ENCODE measurements around the gene INF2.
"Not testable (repeated sequence)": the region's sequence is repeated elsewhere in the genome, so short reads cannot be mapped to it uniquely, and the experiment has no call there.

Gene INF2

DNA sequence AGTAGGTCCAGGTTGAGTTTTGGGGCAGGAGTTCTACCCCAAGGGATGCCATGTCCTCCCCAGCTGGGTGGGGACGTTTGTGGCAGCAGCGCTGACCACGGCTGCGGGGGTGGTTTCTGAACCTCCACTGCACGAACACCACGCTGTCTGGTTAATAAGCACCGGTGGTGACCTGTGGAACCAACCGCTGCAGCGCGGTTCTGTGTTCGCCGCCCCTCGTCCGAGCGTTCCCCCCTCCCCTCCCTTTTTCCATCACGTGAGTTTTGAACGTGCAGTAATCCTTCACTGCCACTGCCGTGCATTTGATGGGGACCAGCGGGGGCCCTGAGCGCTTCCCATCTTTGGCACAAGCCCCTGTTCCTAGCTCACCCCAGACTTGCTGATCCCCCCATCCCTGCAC is 28.2 kb downstream of the INF2 start:
- no peak for DNase-seq

DNA sequence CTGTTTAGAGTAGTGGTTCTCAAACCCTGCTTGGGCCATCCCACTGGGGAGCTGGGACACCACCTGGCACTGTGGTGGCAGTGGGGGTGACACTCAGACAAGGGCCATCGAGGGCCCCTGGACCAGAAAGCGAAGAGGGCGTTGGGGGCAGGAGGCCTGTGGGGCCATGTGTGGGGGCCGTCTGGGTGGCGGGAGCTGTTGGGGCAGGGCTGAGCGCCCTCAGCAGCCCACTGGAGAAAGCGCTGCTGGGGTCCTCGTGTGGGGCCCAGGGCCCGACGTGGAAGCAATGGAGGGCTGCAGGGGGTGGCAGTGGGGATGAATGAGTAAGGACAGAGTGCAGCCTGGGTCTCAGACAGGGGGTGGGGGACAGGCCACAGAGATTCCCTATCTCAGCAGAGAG is 28.7 kb downstream of the INF2 start:
- no peak for DNase-seq

DNA sequence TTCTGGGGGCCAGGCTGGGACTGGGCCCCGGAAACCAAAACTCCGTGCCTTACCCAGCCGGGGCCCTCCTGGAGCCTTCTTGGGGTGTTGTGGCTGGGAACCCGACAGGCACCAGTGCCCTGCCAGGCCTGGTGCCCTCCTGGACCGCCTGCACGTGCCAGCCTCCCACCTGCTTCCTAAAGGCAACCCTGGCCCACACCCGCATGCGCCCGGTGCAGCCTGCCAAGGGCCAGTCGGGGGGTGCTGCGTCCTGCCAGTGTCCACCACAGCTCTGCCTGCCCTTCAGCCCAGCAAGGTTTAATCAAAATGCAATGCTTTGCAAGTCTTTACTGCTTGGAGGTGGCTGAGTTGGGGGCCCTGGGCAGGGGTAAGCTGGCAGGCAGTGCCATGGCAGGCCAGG is 29.5 kb downstream of the INF2 start:
- no peak for DNase-seq

DNA sequence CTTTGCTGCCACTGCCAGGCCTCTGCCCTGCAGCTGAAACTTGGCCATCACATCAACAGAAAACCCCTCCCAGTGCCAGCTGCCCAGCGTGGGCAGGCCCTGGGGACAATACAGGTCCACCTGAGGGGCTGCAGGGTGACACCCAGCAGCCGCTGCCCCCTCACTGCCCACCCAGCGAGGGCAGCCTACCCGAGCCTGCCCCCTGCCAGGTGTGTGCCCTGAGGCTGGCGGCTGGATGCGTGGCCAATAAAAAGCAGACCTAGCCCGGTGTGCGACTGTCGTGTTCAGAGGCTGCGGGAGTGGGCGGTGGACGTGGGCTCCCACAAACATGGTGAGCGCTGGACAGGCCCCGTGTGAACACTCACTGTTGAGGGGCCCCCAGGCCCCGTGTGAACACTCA is 29.9 kb downstream of the INF2 start:
- DNase-seq, result no peak

DNA sequence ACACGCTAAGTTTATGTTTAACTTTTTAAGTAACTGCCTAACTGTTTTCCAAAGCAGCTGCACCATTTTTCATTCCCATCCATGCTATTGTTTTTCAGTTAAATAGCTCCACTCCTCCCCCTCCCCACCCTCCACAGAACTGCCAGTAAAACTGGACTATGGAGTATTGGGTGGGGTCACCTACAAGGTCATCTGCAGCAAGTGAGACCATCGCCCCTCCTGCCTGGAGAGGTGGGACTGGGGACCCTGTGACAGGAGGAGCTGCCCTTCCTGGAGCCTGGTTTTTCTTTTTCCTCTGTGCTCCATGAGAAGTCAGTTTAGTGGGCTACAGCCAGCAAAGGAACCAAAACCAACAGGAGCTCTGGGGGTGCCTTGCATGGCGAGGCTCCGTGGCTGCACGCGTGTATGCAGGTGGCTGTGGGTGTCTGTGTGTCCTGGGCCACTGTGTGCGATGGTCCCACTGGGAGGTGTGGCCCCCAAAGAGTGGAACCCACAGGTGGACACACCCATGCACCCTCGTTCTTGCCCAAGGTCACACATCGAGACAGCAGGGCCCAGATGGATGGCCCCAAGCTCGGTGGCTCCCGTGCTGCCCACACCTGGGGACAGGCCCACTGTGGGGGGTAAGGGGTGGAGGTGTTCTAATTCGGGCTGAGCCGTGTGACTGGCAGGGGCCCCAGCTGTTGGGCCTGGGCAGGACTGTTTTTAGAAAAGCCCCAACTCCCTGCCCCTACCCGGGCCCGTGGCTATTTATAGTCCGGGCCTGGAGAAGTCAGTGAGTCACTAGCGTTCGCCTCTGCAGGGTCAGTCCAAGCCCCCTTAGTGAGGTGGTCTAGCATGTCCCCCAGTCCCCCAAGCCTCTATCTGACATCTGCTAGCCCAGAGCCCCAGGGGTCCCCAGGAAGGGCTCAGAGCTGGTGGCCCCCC is 32.4 kb downstream of the INF2 start:
- peak in 1 of 56 donors; percentile 32 for DNase-seq

DNA sequence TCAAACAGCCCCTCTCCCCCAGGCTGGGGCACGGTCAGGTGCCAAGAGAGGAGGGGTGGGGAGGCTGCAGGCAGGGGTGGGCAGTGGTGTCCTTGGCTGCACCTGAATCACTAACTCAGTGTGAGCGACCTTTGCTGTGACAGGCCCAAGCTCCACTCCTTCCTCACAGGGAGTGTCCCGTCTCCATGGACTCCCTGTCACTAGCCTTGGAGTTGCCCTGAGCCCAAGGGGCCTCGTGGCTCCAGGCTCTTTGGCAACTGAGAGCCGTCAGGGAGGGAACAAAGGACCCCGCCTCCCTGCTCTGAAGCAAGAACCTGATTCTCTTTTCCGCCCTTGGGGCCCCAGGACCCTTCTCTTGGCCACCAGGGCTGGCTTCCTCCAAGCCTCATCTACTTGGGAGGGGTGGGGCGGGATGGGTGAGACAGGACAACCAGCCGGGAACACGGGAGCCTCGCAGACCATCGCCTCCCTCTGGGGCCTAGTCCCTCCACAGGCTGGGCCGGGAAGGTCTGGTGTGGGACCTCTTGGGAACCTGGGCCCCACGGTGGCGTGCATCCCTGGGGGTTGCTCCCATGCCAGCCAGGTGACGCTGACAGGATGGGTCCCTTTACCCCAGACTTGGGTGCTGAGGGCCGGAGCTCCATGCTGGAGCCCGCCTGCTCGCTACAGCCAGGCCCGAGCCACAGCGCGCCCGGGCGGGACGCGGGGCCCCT is 33.7 kb downstream of the INF2 start:
- no peak for DNase-seq

DNA sequence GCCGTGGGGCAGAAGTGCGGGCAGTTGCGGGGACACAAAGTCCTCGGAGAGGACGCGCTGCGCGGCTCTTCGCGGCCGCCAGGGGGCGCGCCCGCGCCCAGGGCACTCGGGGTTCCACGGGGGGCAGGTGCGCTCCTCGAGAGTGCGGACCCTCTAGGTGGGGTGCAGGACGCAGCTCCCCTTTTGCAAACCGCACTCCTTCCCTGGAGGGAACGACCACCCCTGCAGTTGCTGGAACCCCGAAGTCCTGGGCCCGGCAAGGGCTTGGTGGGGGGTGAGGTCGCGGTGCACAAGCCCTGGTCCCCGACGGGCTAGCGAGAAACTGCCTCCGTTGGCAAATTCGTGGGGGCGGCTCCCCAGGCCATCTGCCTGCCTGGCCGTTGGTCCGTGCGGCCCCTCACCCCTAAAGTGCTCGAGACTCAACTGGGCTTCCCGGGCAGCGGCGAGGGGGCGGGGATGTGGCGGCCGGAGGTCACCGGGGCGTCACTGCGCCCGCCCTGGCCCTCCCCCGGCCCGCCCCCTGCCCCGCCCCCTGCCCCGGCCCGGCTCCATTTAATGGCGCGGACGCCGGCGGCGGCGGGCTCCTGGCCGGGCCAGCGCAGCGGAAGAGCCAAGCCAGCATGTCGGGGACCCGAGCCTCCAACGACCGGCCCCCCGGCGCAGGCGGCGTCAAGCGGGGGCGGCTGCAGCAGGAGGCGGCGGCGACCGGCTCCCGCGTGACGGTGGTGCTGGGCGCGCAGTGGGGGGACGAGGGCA is 34.4 kb downstream of the INF2 start, which contains the start of gene ADSS1:
TSS of gene ADSS1 (plus strand) at position 579 of the 756 bp plus-strand sequence. CDS start at position 621, 42 bp downstream.
- peak in 29 of 56 donors; percentile 9 to 74 (median 48) for DNase-seq

DNA sequence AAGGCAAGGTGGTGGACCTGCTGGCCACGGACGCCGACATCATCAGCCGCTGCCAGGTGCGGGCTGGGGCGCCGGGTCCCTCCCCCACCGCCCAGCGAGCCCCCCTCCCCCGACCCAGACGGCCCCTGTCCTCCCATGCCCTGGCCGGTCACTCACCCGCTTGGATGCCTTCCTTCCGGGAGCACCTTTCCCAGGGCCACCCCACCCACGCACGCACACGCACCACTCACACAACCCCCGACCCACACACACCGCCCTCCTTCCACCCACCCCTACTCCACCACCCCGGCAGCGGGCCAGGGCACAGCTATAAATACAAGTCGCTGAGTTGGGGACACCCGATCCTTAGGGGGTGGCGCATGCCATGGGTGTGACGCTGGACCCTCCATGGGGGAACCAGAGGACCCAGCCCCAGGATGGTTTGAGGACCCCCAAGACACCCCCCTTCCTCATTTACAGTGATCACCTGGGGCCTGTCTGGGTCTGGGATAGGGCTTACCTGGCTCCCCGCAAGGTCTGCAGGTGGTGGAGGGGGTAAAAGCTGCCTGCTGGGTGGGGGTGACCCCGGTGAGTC is 35.1 kb downstream of the INF2 start:
- DNase-seq, result peak in 2 of 56 donors; percentile 72 to 73

DNA sequence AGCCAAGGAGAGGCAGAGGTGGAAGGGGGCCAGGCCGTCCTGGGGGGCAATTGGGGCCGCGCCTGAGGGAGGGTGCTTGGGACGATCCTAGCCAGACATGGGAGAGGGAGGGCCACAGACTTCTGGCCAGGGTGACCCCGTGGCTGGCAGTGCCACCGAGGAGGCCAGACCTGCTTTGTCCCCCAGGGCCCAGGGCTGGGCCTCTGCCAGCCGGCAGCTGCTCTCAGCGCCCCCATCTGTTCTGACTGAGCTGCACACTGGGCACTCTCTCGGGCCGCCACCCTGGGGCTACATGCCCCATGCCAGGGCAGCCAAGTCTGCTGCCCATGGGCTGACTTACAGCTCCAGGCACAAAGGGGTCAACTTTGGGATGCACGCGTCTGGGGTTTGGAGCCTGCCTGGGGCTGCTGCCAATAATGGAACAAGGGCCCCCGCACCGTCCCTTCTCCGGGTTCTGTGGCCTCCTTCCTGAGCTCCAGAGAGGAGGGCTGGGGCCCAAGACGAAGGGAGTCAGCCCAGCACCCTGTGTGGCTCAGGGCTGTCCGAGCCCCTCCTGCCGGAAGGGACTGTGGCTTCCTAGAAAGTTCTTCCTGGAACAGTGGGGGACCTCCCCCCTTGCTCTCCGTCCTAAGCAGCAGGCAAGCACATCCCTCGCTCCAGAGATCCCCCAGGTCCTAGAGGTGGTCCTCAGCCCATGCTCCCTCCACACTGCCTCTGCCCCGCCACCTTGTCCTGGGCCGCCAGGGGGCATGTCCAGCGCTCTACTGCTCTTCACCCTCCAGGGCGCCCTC is 35.8 kb downstream of the INF2 start:
- peak in 21 of 56 donors; percentile 6 to 73 (median 34) for DNase-seq

DNA sequence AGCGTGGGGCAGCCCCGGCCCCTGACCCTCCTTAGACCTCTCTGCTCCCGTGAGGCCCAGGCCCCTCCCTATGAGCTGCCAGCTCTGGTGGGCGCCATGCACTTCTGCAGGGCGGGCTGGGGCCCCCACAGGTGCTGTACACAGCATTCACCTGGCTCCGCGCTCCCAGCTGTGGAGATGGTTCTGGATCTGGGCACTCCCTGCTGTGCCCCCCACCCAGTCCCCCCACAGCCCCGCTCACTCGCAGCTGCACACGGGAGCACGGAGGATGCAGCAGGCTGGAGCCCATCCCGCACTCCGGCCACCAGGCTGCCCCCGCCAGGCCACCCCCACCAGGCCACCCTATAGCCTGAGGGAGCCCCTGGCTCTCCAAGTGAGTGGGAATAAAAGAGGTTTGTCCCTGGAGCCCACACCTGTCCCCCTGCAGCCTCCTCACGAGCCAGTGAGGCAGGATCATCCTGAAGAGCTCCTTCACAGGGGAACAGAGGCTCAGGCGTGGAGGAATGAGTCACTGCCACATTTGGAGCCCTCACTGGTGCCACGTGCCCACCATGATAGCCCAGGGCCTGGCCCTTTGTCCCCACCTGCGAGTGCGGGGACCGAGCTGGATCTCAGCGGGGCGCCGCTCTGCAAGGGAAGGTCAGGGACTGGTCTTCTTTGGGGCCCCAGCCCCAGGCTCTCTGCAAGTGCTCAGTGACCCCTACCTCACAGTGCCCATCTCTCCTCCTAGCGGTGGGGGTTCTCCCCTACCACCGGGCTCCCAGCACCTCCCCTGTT is 36.5 kb downstream of the INF2 start:
- DNase-seq, result no peak

DNA sequence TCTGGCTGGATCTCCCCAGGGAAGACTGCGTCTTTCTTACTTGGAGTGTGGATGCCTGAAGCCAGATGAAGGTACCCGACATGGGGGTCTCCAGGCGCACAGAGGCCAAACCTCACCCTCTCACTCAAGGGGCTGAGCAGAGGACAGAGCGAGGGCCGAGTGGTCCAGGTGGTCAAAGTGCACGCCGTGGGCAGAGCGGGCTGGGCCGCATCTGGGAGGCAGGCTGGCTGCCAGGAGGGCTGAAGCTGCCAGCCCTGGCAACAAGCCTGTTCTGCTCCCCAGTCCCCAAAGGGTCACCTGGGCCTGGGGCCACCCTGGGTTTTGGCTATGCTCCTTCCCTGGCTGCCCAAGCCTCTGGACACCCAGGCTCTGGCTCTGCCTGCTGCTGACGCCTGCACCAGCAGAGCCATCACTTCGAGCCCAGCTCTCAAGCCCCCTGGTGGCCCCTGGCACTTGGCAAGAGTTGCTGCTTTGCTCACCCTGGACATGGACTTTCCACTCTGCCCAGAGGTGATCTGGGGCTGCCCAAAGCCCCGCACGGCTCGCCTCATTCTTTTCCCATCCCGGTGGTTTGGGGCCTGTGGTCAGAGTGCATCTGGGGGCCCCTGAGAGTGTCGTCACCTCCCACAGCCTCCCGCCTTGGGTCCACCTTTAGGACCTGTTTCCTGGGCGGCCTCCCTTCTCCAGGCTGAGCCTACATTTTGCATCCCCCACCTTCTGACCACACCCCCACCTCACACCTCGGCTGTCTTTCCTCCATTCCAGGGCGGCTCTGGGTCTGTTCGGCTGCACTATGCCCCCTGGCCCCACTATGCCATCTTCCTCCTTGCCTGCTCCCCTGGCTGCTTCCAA is 37.4 kb downstream of the INF2 start:
- peak in 6 of 56 donors; percentile 22 to 45 (median 28) for DNase-seq

DNA sequence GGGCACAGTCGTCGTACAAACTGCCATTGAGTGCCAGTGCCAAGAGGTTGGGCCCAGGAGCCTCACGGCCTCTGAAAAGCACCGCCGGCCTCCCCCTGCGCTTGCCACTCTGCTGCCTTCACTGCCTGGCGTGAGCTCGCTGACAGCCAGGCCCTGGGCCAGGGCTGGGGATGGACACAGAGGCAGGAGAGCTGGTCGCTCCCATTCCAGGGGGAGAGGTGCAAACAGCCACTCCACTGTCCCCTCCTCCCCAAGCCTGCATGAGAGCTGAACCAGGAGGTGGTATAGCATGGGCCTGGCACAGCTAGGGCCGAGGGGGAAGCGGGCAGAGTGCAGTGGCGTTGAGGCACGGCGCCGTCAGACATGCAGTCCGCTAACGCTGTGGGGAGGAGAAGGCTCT is 39.2 kb downstream of the INF2 start:
- no peak for DNase-seq

DNA sequence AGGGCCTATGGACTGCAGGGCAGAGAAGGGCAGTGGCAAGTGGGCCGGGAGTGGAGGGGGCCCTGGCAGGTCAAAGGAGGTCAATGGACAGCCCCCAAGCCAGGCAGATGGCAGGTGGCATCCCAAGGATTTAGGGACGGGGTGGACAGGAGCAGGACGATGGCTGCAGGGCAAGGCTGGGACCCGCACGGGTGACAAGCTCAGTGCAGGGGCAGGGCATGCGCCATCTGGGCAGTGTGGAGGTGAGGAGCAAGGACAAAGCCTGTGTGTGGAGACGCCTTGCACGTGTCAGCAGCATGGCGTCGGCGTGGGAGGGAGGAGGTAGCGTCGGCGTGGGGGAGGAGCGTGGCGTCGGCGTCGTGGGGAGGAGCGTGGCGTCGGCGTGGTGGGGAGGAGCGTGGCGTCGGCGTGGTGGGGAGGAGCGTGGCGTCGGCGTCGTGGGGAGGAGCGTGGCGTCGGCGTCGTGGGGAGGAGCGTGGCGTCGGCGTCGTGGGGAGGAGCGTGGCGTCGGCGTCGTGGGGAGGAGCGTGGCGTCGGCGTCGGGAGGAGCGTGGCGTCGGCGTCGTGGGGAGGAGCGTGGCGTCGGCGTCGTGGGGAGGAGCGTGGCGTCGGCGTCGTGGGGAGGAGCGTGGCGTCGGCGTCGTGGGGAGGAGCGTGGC is 39.9 kb downstream of the INF2 start:
- DNase-seq, result not testable (repeated sequence)

DNA sequence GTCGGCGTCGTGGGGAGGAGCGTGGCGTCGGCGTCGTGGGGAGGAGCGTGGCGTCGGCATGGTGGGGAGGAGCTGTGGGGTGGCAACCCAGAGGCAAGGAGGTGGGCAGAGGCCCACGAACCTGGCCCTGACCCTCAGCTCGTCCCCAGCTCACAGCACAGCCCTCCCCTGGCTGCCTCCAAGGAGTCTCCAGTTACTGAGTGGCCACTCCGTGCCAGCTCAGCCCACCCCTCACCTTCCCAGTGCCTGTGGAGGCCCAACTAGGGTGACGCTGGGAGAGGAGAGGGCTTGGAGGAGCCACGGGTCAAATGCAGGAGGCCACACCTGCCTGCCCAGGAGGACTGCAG is 40.4 kb downstream of the INF2 start:
- DNase-seq, result no peak

DNA sequence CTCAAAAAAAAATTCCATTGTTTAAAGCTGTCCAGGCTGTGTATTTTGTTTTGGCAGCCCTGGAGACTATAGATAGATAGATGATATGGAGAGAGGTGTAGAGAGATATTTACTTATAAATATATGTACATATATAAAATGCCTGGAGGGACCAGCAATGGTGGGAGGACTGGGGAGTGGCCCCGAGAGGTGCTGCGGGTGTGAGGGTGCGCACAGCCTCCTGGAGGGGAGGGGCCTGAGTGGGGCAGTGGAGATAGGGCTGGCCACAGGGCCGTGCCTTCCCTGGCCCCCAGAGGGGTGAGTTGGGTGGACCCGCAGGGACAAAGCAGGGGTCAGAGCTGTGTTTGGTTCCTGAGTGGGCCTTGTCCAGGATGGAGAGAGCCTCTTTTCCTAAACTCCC is 41.1 kb downstream of the INF2 start:
- no peak for DNase-seq

DNA sequence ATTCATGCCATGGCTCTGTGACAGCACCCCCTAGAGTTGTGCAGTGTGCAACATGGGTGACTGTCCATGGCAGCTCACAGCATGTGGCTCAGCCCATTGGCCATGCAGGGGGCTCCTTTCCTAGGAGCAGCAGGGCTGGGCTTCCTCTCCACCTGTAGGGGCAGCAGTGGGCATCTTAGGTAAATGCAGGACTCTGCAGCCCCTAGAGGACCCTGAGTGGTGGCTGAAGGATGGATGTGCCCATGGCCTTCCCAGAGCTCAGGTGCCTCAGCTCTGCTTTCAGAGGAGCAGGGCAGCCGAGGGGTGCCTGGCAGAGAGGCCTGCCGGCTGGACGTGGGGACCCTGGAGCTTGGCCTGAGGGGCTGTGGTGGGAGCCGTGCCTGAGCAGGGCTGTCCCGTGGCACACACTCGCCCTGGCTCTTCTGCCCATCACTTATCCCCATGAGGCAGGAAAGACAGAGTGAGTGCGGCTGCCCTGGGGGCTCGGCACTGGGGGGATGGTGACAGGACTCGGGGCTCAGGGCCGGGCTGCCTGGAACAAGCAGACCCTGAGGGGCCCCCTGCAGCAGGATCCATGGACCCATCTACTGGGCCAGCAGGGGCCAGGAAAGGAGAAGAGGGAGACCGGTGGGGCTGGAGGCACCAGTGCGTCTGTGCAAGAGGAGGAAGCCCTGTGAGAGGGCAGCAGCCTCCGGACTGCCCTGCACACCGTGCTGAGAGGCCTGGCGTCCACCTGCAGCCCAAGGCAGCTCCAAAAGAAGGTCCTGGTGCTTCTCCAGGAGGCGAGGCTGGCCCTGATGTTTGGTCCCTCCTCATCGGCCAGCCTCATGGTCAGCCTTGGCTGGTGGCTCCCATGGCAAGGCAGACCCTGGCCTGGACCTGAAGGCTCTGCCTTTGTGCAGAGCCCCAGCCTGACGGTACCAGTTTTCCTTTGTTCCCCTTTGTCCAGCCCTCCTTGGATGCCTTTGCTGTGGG is 42.2 kb downstream of the INF2 start:
- no peak for DNase-seq

DNA sequence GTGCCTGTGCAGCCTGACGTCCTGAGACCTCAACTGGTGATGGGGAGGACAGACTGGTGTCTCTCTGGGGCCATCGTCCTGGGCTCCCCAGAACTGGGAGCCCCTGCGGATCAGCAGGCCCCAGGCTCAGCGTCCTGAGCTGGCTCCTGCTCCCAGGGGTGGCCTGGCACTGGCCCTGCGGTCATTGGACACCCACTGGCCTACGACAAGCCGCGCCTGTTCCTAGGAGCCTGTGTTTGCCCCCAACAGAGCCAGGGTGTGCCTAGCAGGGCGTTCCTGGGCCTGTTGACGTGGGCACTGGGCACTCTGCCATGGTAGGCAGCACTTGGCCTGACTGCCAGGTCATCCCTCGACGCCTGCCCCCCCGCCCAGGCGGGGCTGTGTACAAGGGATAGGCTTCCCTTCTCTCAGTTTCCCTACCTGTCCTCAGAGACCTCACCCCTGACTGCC is 43.0 kb downstream of the INF2 start:
- DNase-seq, result peak in 7 of 56 donors; percentile 10 to 49 (median 35)
